Astrocyte (in vitro differentiated cells and primary cell): Measurements from ENCODE around the gene SMARCA4.

Experiments
- EZH2 ChIP-seq: IDR thresholded peaks from 2 replicates; pipeline ENCODE4 v1.6.1; 2012; ENCODE audit warnings: mild to moderate bottlenecking, low read length, inconsistent platforms; ENCODE audit not compliant: insufficient read depth
- TF ChIP-seq, protein P1 (sequence below): IDR thresholded peaks from 2 replicates; pipeline ENCODE4 v1.5.1; 2011; ENCODE audit warnings: low read depth, mild to moderate bottlenecking, inconsistent platforms, low read length, moderate library complexity; ENCODE audit not compliant: insufficient read depth

DNA sequence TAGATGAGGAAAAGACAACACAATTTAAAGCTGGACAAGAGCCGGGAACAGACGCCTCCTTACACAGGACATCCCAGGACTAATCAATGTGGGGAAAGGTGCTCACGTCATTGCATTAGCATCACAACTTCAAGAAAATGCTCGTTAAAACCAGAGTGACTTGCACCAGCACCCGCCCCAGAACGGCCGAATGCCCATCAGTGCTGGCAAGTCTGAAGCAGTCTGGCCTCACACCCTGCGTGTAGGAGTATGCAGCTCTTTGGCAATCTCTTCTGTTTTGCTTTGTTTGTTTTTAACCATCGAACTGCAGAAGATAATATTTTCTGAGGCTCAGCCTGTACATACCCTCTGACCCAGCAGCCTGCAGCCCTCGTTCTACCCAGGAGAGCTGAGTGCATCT is 83.6 kb downstream of the SMARCA4 start:
- no peak for TF ChIP-seq EZH2
- TF ChIP-seq, protein P1, sequence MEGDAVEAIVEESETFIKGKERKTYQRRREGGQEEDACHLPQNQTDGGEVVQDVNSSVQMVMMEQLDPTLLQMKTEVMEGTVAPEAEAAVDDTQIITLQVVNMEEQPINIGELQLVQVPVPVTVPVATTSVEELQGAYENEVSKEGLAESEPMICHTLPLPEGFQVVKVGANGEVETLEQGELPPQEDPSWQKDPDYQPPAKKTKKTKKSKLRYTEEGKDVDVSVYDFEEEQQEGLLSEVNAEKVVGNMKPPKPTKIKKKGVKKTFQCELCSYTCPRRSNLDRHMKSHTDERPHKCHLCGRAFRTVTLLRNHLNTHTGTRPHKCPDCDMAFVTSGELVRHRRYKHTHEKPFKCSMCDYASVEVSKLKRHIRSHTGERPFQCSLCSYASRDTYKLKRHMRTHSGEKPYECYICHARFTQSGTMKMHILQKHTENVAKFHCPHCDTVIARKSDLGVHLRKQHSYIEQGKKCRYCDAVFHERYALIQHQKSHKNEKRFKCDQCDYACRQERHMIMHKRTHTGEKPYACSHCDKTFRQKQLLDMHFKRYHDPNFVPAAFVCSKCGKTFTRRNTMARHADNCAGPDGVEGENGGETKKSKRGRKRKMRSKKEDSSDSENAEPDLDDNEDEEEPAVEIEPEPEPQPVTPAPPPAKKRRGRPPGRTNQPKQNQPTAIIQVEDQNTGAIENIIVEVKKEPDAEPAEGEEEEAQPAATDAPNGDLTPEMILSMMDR, result no peak
